ENCODE results near the gene UBAP1L.
A peak's percentile ranks its signal among the peaks of the same experiment; 100 is the strongest.
"Not testable (repeated sequence)": the region's sequence is repeated elsewhere in the genome, so short reads cannot be mapped to it uniquely, and the experiment has no call there.

Gene UBAP1L

GRCh38 chr15:65082303-65082953 is 32.6 kb downstream of the UBAP1L start:
- no peak for DNase-seq

- no peak for DNase-seq
These were observed 33.2 kb downstream of the UBAP1L start for GRCh38 chr15:65081758-65082157.

DNA sequence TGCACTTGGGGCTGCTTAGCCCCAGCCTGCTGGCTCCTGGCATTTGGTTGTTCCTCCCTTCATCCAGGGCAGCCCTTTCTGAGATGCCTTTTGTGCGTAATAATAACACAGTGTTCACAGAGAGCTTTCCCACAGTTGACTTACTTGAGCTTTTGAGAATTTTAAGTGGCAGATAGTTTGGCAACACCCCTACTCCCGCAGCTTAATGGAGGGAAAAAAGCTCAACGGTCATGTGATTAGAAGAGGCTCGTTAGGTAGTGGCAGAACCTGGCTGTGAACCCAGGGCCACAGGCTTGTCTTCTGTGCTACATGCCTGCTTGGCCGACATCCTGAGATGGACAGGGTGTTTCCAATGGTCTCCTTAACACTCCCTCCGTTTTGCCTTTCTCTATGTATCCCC is 33.7 kb downstream of the UBAP1L start:
- DNase-seq = no peak

DNA sequence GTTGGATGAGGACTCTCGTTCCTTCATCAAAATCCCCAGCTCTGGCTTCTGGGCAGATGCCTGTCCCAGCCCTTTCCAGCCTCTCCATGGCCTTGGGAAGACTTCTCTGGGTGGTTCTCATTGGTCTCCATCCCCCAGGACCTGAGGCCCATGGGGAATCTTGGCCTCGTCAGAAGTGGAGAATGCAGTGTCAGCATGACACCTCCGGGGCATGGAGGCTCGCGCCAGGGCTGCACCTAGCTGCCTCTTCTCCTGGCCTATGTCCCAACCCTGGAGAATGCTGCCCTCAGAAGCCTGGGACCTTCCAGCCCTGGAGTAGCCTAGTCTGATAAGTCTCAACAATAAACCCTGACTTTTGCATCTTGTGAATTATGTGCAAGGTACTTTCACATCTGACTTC is 35.4 kb downstream of the UBAP1L start:
- no peak for DNase-seq

DNA sequence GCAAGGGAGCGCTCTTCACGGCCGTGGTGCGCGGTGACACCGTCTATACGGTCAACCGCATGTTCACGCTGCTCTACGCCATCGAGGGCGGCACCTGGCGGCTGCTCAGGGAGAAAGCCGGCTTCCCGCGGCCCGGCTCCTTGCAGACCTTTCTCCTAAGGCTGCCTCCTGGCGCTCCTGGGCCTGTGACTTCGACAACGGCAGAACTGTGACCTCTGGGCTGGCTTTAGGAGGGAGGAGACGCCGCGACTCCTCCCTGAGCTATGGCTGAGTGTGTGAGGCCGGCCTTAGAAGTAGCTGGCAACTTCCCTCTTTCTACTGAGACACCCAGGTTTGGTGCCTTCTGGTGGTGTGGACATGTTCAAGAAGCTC is 37.0 kb downstream of the UBAP1L start:
- peak; percentile 82 for DNase-seq

DNA sequence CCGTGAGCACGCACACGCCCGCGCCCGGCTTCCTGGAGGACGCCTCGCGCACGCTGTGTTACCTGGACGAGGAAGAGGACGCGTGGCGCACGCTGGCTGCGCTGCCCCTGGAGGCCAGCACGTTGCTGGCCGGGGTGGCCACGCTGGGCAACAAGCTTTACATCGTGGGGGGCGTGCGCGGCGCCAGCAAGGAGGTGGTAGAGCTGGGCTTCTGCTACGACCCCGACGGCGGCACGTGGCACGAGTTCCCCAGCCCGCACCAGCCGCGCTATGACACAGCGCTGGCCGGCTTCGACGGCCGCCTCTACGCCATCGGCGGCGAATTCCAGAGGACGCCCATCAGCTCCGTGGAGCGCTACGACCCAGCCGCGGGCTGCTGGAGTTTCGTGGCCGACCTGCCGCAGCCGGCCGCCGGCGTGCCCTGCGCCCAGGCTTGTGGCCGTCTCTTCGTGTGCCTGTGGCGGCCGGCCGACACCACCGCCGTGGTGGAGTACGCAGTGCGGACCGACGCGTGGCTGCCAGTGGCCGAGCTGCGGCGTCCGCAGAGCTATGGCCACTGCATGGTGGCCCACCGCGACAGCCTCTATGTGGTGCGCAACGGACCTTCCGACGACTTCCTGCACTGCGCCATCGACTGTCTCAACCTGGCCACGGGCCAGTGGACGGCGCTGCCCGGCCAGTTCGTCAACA is 37.6 kb downstream of the UBAP1L start:
- DNase-seq = no peak

DNA sequence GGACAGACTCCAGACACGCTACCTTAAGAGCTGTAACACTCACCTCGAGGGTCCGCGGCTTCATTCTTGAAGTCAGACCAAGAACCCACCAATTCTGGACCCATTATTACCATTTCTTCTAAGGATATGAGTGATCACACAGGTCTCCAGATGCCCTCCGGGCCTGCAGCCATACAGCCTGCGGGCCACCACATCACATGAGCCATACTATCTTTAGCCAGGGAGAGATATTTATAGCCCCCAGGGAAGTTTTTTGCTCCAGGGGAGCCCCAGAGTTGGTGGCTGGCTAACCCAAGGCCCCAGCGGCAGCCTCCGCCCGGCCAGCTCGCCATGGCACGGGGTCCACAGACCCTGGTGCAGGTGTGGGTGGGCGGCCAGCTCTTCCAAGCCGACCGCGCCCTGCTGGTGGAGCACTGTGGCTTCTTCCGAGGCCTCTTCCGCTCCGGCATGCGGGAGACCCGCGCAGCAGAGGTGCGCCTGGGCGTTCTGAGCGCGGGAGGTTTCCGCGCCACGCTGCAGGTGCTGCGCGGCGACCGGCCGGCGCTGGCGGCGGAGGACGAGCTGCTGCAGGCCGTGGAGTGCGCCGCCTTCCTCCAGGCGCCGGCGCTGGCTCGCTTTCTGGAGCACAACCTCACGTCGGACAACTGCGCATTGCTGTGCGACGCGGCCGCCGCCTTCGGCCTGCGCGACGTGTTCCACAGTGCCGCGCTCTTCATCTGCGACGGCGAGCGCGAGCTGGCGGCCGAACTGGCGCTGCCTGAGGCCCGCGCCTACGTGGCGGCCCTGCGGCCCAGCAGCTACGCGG is 38.3 kb downstream of the UBAP1L start, which contains the start of gene KBTBD13:
TSS of gene KBTBD13 (plus strand) at position 261 of the 805 bp plus-strand sequence. CDS start at position 331, 70 bp downstream.
- no peak for DNase-seq

- not testable (repeated sequence) for DNase-seq
These were observed 39.2 kb downstream of the UBAP1L start for GRCh38 chr15:65075607-65076395.

DNA sequence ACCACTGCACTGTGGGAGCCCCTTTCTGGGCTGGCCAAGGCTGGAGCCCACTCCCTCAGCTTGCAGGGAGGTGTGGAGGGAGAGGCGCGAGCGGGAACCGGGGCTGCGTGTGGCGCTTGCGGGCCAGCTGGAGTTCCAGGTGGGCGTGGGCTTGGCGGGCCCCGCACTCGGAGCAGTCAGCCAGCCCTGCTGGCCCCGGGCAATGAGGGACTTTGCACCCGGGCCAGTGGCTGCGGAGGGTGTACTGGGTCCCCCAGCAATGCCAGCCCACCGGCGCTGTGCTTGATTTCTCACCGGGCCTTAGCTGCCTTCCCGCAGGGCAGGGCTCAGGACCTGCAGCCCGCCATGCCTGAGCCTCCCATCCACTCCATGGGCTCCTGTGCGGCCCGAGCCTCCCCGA is 40.1 kb downstream of the UBAP1L start:
- DNase-seq = not testable (repeated sequence)

- DNase-seq = no peak
These were observed 42.4 kb downstream of the UBAP1L start for GRCh38 chr15:65072617-65073016.

DNA sequence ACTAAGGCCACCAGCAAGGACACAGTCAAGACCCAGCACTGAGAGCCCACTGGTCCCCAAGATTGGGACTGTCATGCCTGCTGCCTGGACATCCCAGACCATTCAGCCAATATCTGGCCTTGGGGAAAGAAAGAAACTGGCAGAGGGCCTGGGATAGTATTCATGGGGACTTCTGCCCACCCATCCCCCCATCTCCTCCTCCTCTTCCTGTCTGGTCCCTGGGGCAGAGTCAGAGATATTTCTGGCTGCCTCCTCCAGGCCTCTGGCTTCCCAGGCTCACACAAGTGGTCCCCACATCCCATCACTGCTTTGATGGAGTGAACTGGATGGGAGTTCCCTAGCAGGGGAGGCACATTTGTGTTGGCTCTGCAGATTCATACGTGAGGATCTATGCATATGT is 43.0 kb downstream of the UBAP1L start:
- DNase-seq = no peak

- no peak for DNase-seq
These were observed 43.6 kb downstream of the UBAP1L start for GRCh38 chr15:65071381-65071811.

- DNase-seq = no peak
These were observed 45.0 kb downstream of the UBAP1L start for GRCh38 chr15:65069779-65070546.

DNA sequence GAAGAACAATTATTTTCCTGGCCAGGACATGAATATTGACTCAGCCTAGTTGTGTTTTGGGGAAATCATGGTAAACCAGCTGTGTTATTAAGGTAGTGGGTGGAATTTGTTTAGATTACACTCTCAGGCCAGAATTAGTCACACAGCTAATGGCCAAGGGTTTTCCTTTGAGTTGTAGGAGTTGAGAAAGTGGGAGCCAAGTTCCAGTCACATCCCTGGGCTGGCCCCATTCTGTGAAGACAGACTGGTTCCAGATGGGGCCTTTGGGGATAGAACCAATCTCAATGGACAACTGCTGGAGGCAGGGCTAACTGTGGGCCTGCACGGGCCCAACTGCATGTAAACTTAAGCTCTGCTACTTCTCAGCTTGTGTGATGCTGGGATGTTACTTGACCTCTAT is 45.8 kb downstream of the UBAP1L start:
- no peak for DNase-seq

DNA sequence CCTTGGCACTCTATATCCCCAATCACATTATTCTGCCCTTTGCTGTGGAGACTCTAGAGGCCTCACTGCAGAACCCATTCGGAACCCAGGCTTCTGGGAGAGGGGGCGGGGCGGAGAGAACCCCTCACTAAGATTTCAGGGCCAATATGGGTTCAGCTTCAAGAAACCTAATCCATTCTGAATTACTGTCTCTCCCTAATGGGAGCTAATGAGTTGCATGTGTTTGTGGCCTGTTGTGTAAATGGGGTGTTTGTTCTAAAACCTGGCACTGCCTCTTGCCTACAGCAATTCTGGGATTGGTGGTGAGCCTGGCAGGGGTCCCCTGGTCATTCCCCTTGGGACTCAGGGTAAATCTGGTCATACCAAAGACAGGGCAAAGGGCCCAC is 46.6 kb downstream of the UBAP1L start:
- DNase-seq = no peak

- DNase-seq = no peak
These were observed 47.2 kb downstream of the UBAP1L start, which contains the start of gene RASL12 for GRCh38 chr15:65067645-65068402. RASL12 (minus strand) TSS chr15:65067991; CDS start chr15:65067835, 156 bp downstream.

DNA sequence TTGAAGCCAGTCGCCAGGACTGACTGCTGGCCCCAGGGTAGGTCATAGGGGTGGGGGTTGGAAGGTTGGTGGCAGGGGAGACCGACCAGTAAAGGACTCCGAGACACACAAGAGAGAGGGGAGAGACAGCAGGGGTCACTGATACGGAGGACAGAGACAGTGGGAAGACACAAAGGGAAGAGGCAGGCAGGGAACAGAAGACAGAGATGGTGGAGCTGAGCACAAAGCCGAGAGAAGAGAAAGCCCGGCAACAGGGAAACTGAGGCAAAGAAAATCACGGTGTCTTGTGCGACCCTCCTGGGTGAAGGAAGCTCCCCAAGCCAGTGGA is 47.7 kb downstream of the UBAP1L start:
- DNase-seq = no peak

GRCh38 chr15:65066635-65067316 is 48.2 kb downstream of the UBAP1L start:
- DNase-seq = no peak

- DNase-seq = no peak
These were observed 48.9 kb downstream of the UBAP1L start for GRCh38 chr15:65066001-65066634.

- no peak for DNase-seq
These were observed 52.3 kb downstream of the UBAP1L start for GRCh38 chr15:65062726-65063125.

All from activated effector memory CD4-positive, alpha-beta T cell treated with anti-CD3 and anti-CD28 coated beads, Interleukin-2, amount 50 U/mL, for 16 hours (primary cell).